Ovary (tissue), 10 donors: ENCODE results near the gene KRTAP5-1. TPM values are rescaled to one million over a fixed set of nuclear protein-coding genes. Genes with fewer than 3 reads are reported as not detected.
"Not testable (repeated sequence)": the region's sequence is repeated elsewhere in the genome, so short reads cannot be mapped to it uniquely, and the experiment has no call there.

Experiments used
- DNase-seq, 5 donors: peaks; one replicate each; pipeline ENCODE4 v3.0.0-alpha.2; 2019 to 2020
- H3K27ac ChIP-seq, 2 donors: fragments of 200-600 bp; one replicate each; pipeline versions ENCODE4 v1.5.1 to v1.8.0; 2019 to 2022
- H3K27me3 ChIP-seq: fragments of 200-600 bp; one replicate; pipeline ENCODE4 v1.8.0; 2022
- H3K36me3 ChIP-seq: fragments of 200-600 bp; sonication (generic); one replicate; pipeline ENCODE4 v1.5.1; 2019
- H3K4me1 ChIP-seq: one replicate; pipeline ENCODE4 v1.8.1; 2013; ENCODE audit warnings: mild to moderate bottlenecking, moderate library complexity; ENCODE audit not compliant: insufficient read depth
- H3K4me3 ChIP-seq: fragments of 200-600 bp; sonication (generic); one replicate; pipeline ENCODE4 v1.5.1; 2017
- H3K9me3 ChIP-seq, 2 donors: fragments of 200-600 bp in 1 of 2; sonication (generic) in 1 of 2; one replicate each; pipeline versions ENCODE4 v1.5.1 to v1.8.1; 2013 to 2019; ENCODE audit warnings: mild to moderate bottlenecking in 1 of 2, moderate library complexity in 1 of 2
- EP300 ChIP-seq: sonication (generic); formaldehyde crosslinking; IDR thresholded peaks from one replicate; pipeline ENCODE4 v1.6.1; 2017; ENCODE audit warnings: antibody characterized with exemption
- POLR2A ChIP-seq: fragments of 450-650 bp; IDR thresholded peaks from one replicate; pipeline ENCODE4 v1.6.1; 2017; ENCODE audit warnings: antibody characterized with exemption, mild to moderate bottlenecking, moderate library complexity
- WGBS, 3 donors: extraction: QIAGEN DNeasy Blood & Tissue Kit in 1 of 3; methylation state at CpG; one replicate each; pipeline versions ENCODE4 v1.1.5 to v1.1.7; 2013 to 2017; 5-methylcytosine and 5-hydroxymethylcytosine counted together
- intact Hi-C, 4 donors: fragments of 100-400 bp; cut with DNase I; formaldehyde crosslinking; loops; one replicate each; pipeline versions ENCODE4 v1.11.0 to v1.15.1; 2022 to 2023
- long read RNA-seq, 3 donors: library from polyadenylated mRNA in 2 of 3; unstranded in 2 of 3; transcript quantifications; one replicate each; pipeline ENCODE4 v2.0.0 and lab custom pipeline, GENCODE V29; 2021 to 2026
- polyA plus RNA-seq, 2 donors: library from polyadenylated mRNA; stranded (reverse); fragments of 200-250 nt in 1 of 2; fragments of 350-450 nt in 1 of 2; fragmentation: Illumina TruSeq in 1 of 2; extraction: RNeasy Lipid Tissue Mini Kit (QIAGEN cat#74804) in 1 of 2; gene quantifications; one replicate each; pipeline ENCODE4 v1.2.3, GENCODE V29; 2013 to 2014
- total RNA-seq, 7 donors: library from RNA; depleted of rRNA in 2 of 7; stranded (reverse); fragments of >200 nt in 2 of 7; fragmentation: NEBNext Ultra II Directional in 3 of 7; extraction: Animal tissue kit (Norgen Biotek cat#: 25700) in 3 of 7; gene quantifications; one replicate each; pipeline versions ENCODE4 v1.1.0 to v1.2.4, GENCODE V29; 2016 to 2023
- TF ChIP-seq, protein P1 (sequence below), 3 donors: fragments of 450-650 bp in 2 of 3; fragments of 200-600 bp in 1 of 3; IDR thresholded peaks; one replicate each; pipeline versions ENCODE4 v1.5.1 to v1.8.0; 2016 to 2022; ENCODE audit warnings: antibody characterized with exemption in 3 of 3, mild to moderate bottlenecking in 1 of 3
- donor health status: DM: no; HTN: no; CAD: no; lungs with moderate emphysema.
- donor health status: DM: no; HTN: no; CAD: no.
- donor health status: Bipolar disorder and iron deficiency.
- donor health status: DM: yes; HTN: yes; CAD: no.
- donor health status: DM: no; HTN: no; CAD: no.
- donor health status: DM: yes; HTN: yes; CAD: no.

KRTAP5-1 gene
- total RNA-seq, result not detected
- polyA plus RNA-seq, result not detected
- long read RNA-seq, donor 1, result 0 reads
- long read RNA-seq, donor 2, result 0 reads
- long read RNA-seq, donor 3, result 0 reads

- H3K27ac ChIP-seq, H3K27me3 ChIP-seq, H3K4me1 ChIP-seq, DNase-seq, intact Hi-C loops, H3K9me3 ChIP-seq, H3K36me3 ChIP-seq, H3K4me3 ChIP-seq: not testable (repeated sequence)
- 12 to 31% (median 20%) methylated on average over 5 to 9 of the region's 9 CpGs for WGBS, 3 donors
Observed at GRCh38 chr11:1584661-1585370, at the start of gene KRTAP5-1. KRTAP5-1 (minus strand) TSS chr11:1585283; CDS start chr11:1585249, 34 bp downstream.

- H3K27ac ChIP-seq, result no peak overlapping the region
- no peak for DNase-seq
- H3K4me1 ChIP-seq, result no peaks in the 10 kb centered on the region
- no peaks in the 10 kb centered on the region for H3K9me3 ChIP-seq
- TF ChIP-seq EP300 (no peak), POLR2A (no peak)
- TF ChIP-seq, protein P1, sequence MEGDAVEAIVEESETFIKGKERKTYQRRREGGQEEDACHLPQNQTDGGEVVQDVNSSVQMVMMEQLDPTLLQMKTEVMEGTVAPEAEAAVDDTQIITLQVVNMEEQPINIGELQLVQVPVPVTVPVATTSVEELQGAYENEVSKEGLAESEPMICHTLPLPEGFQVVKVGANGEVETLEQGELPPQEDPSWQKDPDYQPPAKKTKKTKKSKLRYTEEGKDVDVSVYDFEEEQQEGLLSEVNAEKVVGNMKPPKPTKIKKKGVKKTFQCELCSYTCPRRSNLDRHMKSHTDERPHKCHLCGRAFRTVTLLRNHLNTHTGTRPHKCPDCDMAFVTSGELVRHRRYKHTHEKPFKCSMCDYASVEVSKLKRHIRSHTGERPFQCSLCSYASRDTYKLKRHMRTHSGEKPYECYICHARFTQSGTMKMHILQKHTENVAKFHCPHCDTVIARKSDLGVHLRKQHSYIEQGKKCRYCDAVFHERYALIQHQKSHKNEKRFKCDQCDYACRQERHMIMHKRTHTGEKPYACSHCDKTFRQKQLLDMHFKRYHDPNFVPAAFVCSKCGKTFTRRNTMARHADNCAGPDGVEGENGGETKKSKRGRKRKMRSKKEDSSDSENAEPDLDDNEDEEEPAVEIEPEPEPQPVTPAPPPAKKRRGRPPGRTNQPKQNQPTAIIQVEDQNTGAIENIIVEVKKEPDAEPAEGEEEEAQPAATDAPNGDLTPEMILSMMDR (IDR thresholded peaks at IDR 0.05), result no peak
- no peak overlapping the region for H3K4me3 ChIP-seq
- no peaks in the 10 kb centered on the region for H3K36me3 ChIP-seq
- 74 to 88% (median 80%) methylated on average over 10 of the region's 10 CpGs for WGBS, 3 donors
- intact Hi-C loops, result no loop called here
- no peaks in the 10 kb centered on the region for H3K27me3 ChIP-seq
Observed at GRCh38 chr11:1633864-1634263, 48.8 kb upstream of the KRTAP5-1 start.

DNA sequence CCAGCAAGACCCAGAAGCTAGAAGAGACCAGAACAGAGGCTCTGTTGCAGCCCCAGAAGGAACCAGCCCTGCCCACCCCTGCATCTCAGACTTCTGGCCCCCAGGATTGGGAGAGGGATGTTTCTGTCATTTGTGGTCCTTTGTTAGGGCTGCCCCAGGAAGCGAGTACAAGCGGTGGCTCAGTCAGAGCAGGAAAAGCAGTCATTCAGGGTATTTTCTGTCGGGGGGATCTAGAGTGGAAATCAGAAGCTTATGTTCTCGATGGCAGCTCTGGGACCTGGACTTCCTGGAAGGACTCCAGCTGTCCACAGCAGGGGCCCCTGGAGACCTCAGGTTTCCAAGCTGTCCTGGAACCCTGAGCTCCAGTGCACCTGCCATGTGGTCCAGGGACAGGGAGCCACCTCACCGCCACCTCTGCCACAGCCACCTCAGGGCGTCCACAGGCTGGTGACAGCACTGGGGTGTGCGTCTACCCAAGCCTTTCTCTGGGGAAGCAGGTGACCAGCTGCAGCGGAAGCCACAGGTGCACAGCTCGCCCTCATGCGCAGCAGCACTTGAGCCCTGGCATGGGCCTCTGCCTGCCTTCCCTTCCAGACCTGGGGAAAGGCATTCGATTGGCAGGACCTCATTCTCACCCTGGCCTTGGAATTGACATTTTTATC lies 47.1 kb upstream of the KRTAP5-1 start:
- 65 to 74% (median 66%) methylated on average over 11 of the region's 11 CpGs for WGBS, 3 donors

GRCh38 chr11:1631066-1631568 lies 46.0 kb upstream of the KRTAP5-1 start:
- no peaks in the 10 kb centered on the region for H3K27me3 ChIP-seq
- WGBS, 3 donors, result 41 to 54% (median 41%) methylated on average over 13 of the region's 13 CpGs
- no peaks in the 10 kb centered on the region for H3K9me3 ChIP-seq
- no peak overlapping the region for H3K4me3 ChIP-seq
- TF ChIP-seq EP300 (no peak), POLR2A (no peak)
- TF ChIP-seq, protein P1 (IDR thresholded peaks at IDR 0.05), result no peak
- no peaks in the 10 kb centered on the region for H3K36me3 ChIP-seq
- no peak for DNase-seq
- no peaks in the 10 kb centered on the region for H3K4me1 ChIP-seq
- intact Hi-C loops, result no loop called here
- H3K27ac ChIP-seq, result no peak overlapping the region

More for the DNA sequence above, 47.1 kb upstream of the KRTAP5-1 start:
- intact Hi-C loops, result no loop called here
- Histone ChIP-seq H3K4me3 (no peak overlapping the region), H3K36me3 (no peaks in the 10 kb centered on the region), H3K4me1 (no peaks in the 10 kb centered on the region), H3K27ac (no peak overlapping the region), H3K27me3 (no peaks in the 10 kb centered on the region), H3K9me3 (no peaks in the 10 kb centered on the region)
- DNase-seq, result no peak
- TF ChIP-seq POLR2A (no peak), EP300 (no peak)
- TF ChIP-seq, protein P1 (IDR thresholded peaks at IDR 0.05), result no peak

- TF ChIP-seq, protein P1 (IDR thresholded peaks at IDR 0.05), result no peak
- no peak for TF ChIP-seq POLR2A
- TF ChIP-seq EP300, result no peak
- 37 to 51% (median 49%) methylated on average over 2 of the region's 2 CpGs for WGBS, 3 donors
- no peak overlapping the region for H3K27ac ChIP-seq
- DNase-seq, result no peak
- no peaks in the 10 kb centered on the region for H3K36me3 ChIP-seq
- no peak overlapping the region for H3K4me3 ChIP-seq
- no peaks in the 10 kb centered on the region for H3K4me1 ChIP-seq
- H3K9me3 ChIP-seq, result no peaks in the 10 kb centered on the region
- no peaks in the 10 kb centered on the region for H3K27me3 ChIP-seq
- intact Hi-C loops, result no loop called here
Observed at GRCh38 chr11:1630271-1630670, 45.2 kb upstream of the KRTAP5-1 start.
